ENCODE measurements around the gene ESF1. TPM values are rescaled to one million over a fixed set of nuclear protein-coding genes. Genes with fewer than 3 reads are reported as not detected.

ESF1 gene
- total RNA-seq, 1 experiment from 2014 or later = 36.9 TPM

- H3K4me2 ChIP-seq (ENCODE audit: insufficient read depth, insufficient read length, low read length) = no peak overlapping the region
- no peak overlapping the region for H3K27ac ChIP-seq (ENCODE audit: insufficient read length, low read depth, low read length)
- H3K9me3 ChIP-seq (ENCODE audit: control insufficient read depth, low read depth, low read length) = no peaks in the 10 kb centered on the region
- H4K91ac ChIP-seq (ENCODE audit: insufficient read length, low read depth, low read length) = no peak overlapping the region
- H3K18ac ChIP-seq (ENCODE audit: insufficient read length, low read depth, low read length) = no peak overlapping the region
- H2BK12ac ChIP-seq (ENCODE audit: insufficient read length, low read depth, low read length) = no peak overlapping the region
- H3K27me3 Mint-ChIP-seq (ENCODE audit: low read depth) = no peaks in the 10 kb centered on the region
- H2AFZ ChIP-seq (ENCODE audit: low read length) = no peak overlapping the region
- no peak overlapping the region; a peak in 1 of 7 replicates for H3K27ac Mint-ChIP-seq
- H2BK15ac ChIP-seq (ENCODE audit: low read depth, low read length) = no peak overlapping the region
- H3K27me3 ChIP-seq (ENCODE audit: insufficient read depth, low read length) = no peaks in the 10 kb centered on the region
- no peaks in the 10 kb centered on the region for H3K4me1 ChIP-seq (ENCODE audit: insufficient read depth, low read length)
- no CpG with 5 or more reads among the region's 4 CpGs for WGBS (ENCODE audit: extremely low coverage, insufficient read length, low lambda C conversion rate)
- no peak overlapping the region for H3T11ph ChIP-seq (ENCODE audit: low read length)
- H4K5ac ChIP-seq (ENCODE audit: insufficient read length, low read depth, low read length) = no peak overlapping the region
- H3K4me3 Mint-ChIP-seq = no peak overlapping the region
- H3K4me1 Mint-ChIP-seq = no peaks in the 10 kb centered on the region
- no peak overlapping the region for H2BK20ac ChIP-seq (ENCODE audit: low read depth, low read length, poor library complexity, severe bottlenecking)
- TF ChIP-seq CTCF (conservative IDR thresholded peaks at IDR 0.05) = no peak
- H3K36me3 Mint-ChIP-seq (ENCODE audit: insufficient read depth in 1 of 3, low read depth in 3 of 3) = peaks cover 56 to 87% (median 78%) of the 10 kb centered on the region in 3 experiments
- no peak overlapping the region for H3K23ac ChIP-seq (ENCODE audit: insufficient read length, low read depth, low read length)
- no peaks in the 10 kb centered on the region for H3K23me2 ChIP-seq (ENCODE audit: insufficient read length, low read depth, low read length, poor library complexity, severe bottlenecking)
- H3K79me2 ChIP-seq (ENCODE audit: insufficient read depth, low read length) = no peaks in the 10 kb centered on the region
- no peak overlapping the region for H2AK5ac ChIP-seq (ENCODE audit: insufficient read length, low read length)
- H2BK120ac ChIP-seq (ENCODE audit: low read depth, low read length, poor library complexity, severe bottlenecking) = no peak overlapping the region
- H3K56ac ChIP-seq (ENCODE audit: insufficient read length, low read depth, low read length) = no peak overlapping the region
- H3K9ac ChIP-seq (ENCODE audit: extremely low read depth, insufficient read length, low read length) = no peak overlapping the region
- no peak overlapping the region for H3K4ac ChIP-seq (ENCODE audit: low read depth, low read length)
- no peak overlapping the region for H4K8ac ChIP-seq (replicated peaks; ENCODE audit: insufficient read length, low read depth, low read length)
- H3K14ac ChIP-seq (ENCODE audit: insufficient read depth, low read length) = no peak overlapping the region
- no peaks in the 10 kb centered on the region for H3K79me1 ChIP-seq (ENCODE audit: insufficient read depth, low read depth, low read length, poor library complexity, severe bottlenecking)
- H2BK5ac ChIP-seq (ENCODE audit: insufficient read length, low read length) = no peak overlapping the region
- DNase-seq = no peak
- peaks cover 0 to 5% of the 10 kb centered on the region in 2 experiments; a peak in 2 of 5 replicates for H3K9me3 Mint-ChIP-seq
- no peaks in the 10 kb centered on the region for H4K20me1 ChIP-seq (ENCODE audit: control insufficient read depth, insufficient read depth, insufficient read length)
These were observed 12.2 kb downstream of the ESF1 start for GRCh38 chr20:13772529-13772928.

Data from H9 (cell line).